Liver (tissue), 3 donors: ENCODE measurements around the gene KRTAP5-6.

ENCODE experiments used
- TAF1 ChIP-seq: conservative IDR thresholded peaks from 2 replicates; pipeline ENCODE4 v1.6.1; 2016; ENCODE audit warnings: antibody characterized with exemption, mild to moderate bottlenecking
- TF ChIP-seq, protein P1 (sequence below): fragments of 150-350 bp; IDR thresholded peaks from 2 replicates; pipeline ENCODE4 v1.5.1; 2017; ENCODE audit warnings: improper control_type of control experiment, low read depth, low read length; ENCODE audit not compliant: missing input control
- TF ChIP-seq, protein P2 (sequence below): IDR thresholded peaks from 2 replicates; pipeline ENCODE4 v1.6.1; 2016; ENCODE audit warnings: antibody characterized with exemption
- donor health status: healthy.
- donor health status: healthy.

DNA sequence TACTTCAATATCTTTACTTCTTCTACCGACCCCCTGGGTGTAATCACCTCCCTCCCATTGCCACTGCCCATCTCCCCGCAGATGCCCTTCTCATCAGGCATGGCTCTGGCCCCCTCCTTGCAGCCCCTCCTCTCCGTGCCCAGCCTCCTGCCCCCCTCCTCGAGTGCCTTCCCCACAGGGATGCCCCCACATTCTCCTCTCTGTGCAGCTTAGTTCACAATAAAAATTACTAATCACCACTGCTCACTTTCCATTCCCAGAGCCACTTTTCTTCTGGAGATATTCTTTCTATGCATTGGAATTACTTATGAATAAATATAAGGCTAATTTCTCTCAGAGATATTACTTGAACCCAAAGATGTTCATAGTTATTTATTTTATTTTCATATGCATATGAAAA is 31.3 kb downstream of the KRTAP5-6 start:
- TF ChIP-seq, protein P1, sequence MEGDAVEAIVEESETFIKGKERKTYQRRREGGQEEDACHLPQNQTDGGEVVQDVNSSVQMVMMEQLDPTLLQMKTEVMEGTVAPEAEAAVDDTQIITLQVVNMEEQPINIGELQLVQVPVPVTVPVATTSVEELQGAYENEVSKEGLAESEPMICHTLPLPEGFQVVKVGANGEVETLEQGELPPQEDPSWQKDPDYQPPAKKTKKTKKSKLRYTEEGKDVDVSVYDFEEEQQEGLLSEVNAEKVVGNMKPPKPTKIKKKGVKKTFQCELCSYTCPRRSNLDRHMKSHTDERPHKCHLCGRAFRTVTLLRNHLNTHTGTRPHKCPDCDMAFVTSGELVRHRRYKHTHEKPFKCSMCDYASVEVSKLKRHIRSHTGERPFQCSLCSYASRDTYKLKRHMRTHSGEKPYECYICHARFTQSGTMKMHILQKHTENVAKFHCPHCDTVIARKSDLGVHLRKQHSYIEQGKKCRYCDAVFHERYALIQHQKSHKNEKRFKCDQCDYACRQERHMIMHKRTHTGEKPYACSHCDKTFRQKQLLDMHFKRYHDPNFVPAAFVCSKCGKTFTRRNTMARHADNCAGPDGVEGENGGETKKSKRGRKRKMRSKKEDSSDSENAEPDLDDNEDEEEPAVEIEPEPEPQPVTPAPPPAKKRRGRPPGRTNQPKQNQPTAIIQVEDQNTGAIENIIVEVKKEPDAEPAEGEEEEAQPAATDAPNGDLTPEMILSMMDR, result no peak
- TF ChIP-seq, protein P2, sequence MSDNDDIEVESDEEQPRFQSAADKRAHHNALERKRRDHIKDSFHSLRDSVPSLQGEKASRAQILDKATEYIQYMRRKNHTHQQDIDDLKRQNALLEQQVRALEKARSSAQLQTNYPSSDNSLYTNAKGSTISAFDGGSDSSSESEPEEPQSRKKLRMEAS, result no peak
- no peak for TF ChIP-seq TAF1
